GM21423 (cell line): ENCODE data around the gene PARVG.

Source experiments
- ATAC-seq: cut with Tn5 transposase; IDR thresholded peaks from one replicate; pipeline ENCODE4 v1.9.1; 2021; ENCODE audit warnings: mild to moderate bottlenecking, moderate library complexity; ENCODE audit not compliant: unreplicated experiment

The PARVG gene

GRCh38 chr22:44193535-44193891 lies 12.8 kb downstream of the PARVG start:
- ATAC-seq = no peak

GRCh38 chr22:44194569-44194968 lies 13.8 kb downstream of the PARVG start:
- ATAC-seq = no peak

DNA sequence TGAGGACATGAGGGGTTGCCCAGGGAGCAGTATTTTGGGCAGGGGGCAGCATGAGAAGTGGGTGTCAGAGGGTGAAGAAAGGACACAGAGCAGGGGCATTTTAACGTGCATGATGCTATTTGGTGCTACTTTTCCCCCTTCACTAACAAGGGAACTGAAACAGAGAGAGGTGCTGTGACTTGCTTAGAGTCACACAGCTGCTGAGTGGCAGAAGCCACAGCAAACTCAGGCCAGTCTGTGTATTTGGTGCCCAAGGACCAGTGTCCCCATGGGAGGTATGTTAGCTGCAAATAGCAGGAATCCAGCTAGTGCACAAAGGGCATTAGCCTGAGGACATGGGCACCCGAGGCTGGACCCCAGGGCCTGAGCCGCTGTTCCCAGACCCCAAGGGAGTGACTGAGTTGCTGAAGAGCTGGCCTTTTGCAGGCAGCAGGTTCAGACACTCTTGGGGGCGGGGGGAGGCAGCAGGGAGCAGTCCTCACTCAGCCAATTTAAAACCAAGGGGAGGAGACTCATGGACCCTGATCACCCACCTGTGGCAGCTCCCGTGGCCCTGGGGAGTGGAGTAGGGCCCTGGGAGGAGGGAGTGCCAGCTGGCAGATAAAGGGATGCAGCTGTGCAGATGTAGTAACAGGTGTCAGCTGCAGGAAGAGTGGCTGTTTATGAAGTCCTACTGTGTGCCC lies 14.6 kb downstream of the PARVG start:
- ATAC-seq = no peak

GRCh38 chr22:44196241-44196640 lies 15.5 kb downstream of the PARVG start:
- ATAC-seq = no peak

- ATAC-seq = no peak
These were observed 16.0 kb downstream of the PARVG start for GRCh38 chr22:44196731-44197131.

DNA sequence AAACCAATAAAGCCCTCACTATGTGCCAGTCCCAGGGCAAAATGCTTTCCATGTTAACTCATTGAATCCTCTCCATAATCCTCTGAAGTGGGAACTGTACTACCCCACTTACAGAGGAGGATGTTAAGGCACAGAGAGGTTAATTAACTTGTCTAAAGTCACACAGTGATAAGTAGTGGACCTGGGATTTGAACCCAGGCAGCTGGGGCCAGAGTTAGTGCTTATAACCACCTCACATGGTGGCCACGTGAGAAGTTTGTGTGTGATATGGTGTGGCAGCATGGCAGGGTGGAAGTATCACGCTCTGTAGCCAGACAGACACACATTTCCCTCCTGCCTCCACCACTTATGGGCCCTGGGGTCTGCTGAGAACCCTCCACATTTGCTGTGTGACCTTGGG lies 16.5 kb downstream of the PARVG start:
- no peak for ATAC-seq

DNA sequence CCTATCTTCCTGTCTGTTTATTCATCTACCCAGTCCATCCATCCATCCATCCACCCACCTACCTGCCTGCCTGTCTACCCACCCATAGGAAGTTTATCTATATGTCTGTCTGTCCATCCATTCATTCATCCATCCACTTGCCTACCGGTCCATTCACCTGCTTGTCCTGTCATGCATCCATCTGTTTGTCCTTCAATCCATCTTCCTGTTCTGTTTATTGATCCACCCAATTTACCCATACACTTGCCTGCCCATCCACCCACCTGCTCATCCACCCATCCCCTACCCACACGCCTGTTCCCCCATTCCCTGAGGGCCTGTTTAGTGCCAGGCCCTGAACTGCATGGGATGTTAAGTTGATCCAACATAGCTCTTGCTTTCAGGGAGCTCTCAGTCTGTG lies 18.4 kb downstream of the PARVG start:
- no peak for ATAC-seq

GRCh38 chr22:44199866-44200265 lies 19.1 kb downstream of the PARVG start:
- ATAC-seq = no peak

DNA sequence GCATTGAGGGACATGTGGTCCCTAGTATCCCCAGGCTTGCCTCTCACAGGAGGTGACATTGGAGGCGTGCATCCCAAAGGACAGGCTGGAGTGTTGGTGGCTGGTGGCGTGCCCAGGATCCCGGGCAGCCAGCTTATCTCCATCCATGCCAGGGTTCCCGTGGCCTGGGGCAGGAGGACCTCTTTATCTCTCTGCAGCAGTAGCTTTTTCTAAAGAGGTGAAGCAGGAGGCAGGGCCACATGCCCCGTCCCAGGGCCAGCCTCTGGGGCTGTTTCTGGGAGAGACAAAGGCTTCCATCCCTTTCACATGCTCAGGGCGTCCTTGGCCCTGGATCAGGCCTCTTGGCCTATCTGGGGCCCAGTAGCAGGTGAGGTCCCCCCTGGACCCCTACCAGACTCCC lies 19.7 kb downstream of the PARVG start:
- ATAC-seq = no peak

DNA sequence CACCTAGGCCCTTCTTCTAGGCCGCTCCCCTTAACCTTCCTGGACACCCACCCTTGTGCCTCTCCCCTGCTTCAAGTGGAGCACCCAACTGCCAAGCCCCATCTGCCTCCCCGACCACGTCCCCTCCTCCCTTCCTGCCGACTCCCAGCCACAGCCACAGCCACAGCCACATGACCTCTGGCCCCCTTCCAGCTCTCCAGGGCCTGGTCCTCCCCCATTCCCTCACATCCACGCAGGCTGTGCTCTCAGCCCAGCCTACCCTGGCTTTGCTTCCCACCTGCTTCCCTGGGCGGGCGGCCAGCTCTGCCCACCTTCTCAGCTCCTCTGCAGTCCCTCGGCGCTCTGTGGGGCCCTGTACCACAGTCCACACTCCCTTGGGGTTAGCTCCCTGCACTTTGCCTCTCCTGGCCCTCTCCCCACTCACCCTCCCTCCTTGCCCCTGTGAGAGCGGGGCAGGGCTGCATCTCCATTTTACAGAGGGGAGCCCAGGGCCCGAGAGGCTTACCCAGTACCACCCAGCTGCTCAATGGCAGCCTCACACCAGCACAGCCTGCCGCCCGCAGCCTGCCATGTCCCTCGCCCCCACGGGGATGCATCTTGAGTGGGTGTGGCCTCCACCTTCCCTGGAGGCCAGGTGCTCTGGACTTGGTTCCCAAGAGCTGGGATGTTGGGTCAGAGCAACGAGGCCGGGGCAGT lies 20.3 kb downstream of the PARVG start:
- ATAC-seq = no peak

GRCh38 chr22:44201665-44202064 lies 20.9 kb downstream of the PARVG start:
- ATAC-seq = no peak

DNA sequence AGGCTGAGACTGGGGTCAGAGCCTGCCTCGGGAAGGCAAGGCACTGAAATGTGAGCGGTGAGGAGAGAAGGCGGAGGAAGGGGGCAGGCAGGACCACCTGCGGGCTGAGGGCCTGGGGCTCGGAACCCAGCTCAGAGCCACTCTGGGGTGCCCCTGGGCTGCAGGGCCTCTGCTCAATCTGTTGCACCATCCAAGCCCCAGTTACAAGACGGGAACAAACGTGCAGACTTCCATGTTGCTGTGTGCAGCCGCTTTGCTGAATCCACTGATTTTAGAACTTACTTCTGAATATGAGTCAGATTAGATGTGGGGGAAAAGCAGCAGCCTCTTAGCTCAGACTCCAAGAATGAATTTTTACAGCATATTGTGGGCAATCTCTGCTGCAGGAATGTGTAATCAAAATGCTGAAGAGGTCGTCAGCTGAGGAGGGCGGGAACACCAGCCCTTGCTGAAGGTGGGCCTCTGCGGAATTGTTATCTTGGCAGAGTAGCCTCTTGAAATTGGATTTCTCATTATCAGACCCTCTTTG lies 21.6 kb downstream of the PARVG start:
- ATAC-seq = no peak

- ATAC-seq = no peak
These were observed 22.5 kb downstream of the PARVG start for GRCh38 chr22:44203203-44203602.

- ATAC-seq = no peak
These were observed 24.2 kb downstream of the PARVG start for GRCh38 chr22:44204739-44205515.

DNA sequence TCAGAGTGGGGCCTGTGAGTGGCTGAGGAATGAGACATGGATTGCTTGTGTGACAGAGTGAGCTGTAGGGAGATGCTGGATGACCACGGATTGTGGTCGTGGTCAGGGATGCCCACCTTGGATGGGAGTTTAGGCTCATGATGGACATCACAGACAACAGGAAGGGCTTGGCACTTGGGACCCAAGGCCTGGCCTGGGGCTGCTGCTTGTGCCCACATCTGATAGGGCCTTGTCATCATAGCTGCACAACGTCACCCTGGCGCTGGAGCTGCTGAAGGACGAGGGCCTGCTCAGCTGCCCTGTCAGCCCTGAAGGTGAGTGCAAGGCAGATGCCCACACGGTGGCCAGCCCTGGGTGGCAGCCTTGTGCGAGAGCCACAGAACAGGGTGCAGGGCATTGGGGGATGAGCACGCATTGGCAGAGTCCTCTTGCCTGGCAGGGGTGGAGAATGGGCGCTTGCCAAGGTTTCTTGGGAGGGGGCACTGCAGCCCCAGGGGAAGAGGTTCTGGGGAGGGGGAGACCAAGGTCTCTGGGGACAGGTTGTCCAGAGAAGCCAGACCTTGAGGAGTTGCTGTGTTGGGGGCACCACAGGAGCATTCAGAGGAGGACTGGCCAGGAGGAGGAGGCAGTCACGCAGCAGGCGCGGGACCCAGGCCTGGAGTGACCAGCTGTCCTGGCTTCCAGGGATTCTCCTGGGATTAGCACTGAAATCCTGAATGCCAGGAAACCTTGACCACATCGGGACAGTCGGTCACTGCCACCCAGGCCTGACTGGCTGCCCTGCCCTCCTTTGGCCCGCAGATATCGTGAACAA lies 25.0 kb downstream of the PARVG start:
- ATAC-seq = no peak

DNA sequence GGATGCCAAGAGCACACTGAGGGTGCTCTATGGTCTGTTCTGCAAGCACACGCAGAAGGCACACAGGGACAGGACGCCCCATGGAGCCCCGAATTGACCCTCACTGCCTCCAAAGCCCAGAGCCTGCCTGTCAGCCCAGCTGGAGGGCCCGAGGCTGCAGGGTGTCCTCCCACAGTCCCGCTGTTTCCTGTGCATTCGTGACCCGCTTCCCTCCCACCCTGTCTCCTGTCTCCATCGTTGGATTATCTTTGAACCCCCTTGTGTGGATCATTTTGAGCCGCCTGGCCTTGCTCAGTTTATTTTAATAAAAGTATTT lies 25.6 kb downstream of the PARVG start:
- ATAC-seq = no peak

DNA sequence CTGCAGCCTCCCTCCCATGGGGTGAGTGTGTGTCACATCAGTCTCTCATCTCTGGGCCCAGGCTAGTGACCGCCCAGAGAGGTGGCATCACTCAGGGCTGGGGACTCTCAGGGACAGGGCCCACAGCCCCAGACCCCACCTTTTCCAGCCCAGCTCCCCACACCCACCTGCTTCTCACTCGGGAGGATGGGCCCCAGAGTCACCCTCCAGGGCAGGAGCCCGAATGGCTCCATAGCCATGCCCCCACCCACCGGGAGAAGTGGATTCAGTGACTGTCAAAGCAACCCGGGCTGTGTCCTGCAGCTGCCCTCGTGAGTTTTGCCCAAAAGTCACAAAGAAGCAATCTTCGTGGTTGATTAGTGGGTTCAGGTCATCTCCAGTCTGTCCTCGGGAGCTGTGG lies 26.0 kb downstream of the PARVG start:
- ATAC-seq = no peak

DNA sequence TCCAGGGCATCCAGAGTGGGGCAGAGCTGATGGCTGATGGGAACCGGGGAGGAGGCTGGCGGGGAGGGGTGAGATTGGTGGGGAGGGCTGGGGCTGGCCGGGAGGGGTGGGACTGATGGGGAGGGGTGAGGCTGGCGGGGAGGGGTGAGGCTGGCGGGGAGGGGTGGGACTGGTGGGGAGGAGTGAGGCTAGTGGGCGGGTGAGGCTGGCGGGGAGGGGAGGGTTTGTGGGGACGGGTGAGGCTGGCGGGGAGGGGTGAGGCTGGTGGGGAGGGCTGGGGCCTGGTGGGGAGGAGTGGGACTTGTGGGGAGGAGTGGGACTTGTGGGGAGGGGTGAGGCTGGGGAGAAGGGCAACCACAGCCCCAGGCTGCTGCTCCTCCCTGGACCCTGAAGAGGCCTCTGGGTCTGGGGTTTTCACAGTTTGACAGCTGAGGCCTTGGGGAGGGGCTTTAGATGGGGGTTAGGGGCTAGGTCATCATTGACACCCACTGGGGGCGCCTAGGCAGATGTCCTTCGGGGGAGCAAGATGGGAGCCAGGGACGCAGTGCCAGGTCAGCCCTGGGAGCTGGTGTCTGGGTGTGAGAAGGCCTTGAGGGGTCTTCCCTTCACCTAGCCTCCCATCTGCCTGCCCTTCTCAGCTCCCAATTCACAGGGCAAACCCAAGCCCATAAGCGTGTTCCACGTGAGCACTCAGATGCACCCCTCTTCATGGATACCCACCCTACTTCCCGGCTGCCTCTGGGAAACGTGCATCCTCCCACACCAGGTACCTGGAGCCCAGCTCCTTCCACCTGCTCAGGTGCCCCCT lies 26.7 kb downstream of the PARVG start:
- no peak for ATAC-seq

DNA sequence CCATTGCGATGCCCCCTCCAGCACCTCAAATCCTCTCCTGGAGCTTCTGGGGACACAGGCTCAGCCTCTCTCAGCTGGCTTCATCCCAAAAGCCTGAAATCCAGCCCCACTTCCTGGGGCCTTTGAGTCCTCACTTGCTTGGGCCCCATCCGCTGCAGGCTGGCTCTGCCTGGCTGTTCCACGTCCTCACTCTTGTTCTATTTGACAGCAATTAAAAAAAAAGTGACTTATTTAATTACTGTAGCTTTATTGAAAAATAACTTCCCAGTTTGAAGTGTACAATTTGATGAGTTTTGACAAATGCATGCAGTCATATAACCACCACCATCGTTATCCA lies 27.2 kb downstream of the PARVG start:
- no peak for ATAC-seq

- ATAC-seq = no peak
These were observed 28.6 kb downstream of the PARVG start for GRCh38 chr22:44209343-44209742.
